Activated CD4-positive, alpha-beta T cell treated with anti-CD3 and anti-CD28 coated beads for 48 hours (primary cell): ENCODE measurements around the gene FKTN.
"Not testable (repeated sequence)": the region's sequence is repeated elsewhere in the genome, so short reads cannot be mapped to it uniquely, and the experiment has no call there.

Experiments
- DNase-seq: peaks from one replicate; pipeline ENCODE4 v3.0.0-alpha.2; 2020

The FKTN gene

GRCh38 chr9:105557804-105558610, at the start of gene FKTN:
TSS of gene FKTN (plus strand) at chr9:105558131. CDS start at chr9:105575033, 16,902 bp downstream.
- DNase-seq = peak; percentile 88

- DNase-seq = no peak
Measured at GRCh38 chr9:105508530-105508929, 49.4 kb upstream of the FKTN start.

GRCh38 chr9:105510024-105510423, 47.9 kb upstream of the FKTN start:
- DNase-seq = no peak

- no peak for DNase-seq
Measured at GRCh38 chr9:105511446-105511845, 46.5 kb upstream of the FKTN start.

GRCh38 chr9:105515811-105516413, 42.0 kb upstream of the FKTN start:
- DNase-seq = no peak

GRCh38 chr9:105519710-105520369, 38.1 kb upstream of the FKTN start:
- DNase-seq = peak; percentile 49

- DNase-seq = not testable (repeated sequence)
Measured at GRCh38 chr9:105520992-105521391, 36.9 kb upstream of the FKTN start.

GRCh38 chr9:105522618-105523385, 35.1 kb upstream of the FKTN start:
- DNase-seq = not testable (repeated sequence)

GRCh38 chr9:105531530-105531929, 26.4 kb upstream of the FKTN start:
- DNase-seq = no peak

- no peak for DNase-seq
Measured at GRCh38 chr9:105535920-105536668, 21.8 kb upstream of the FKTN start.

GRCh38 chr9:105539452-105539851, 18.5 kb upstream of the FKTN start:
- no peak for DNase-seq

GRCh38 chr9:105541838-105542237, 16.1 kb upstream of the FKTN start:
- DNase-seq = no peak

- DNase-seq = no peak
Measured at GRCh38 chr9:105554042-105554441, 3.9 kb upstream of the FKTN start.

- DNase-seq = no peak
Measured at GRCh38 chr9:105572455-105572854, 14.5 kb downstream of the FKTN start.

GRCh38 chr9:105579952-105580351, 22.0 kb downstream of the FKTN start:
- DNase-seq = not testable (repeated sequence)

- DNase-seq = not testable (repeated sequence)
Measured at GRCh38 chr9:105581550-105581949, 23.6 kb downstream of the FKTN start.

GRCh38 chr9:105593145-105593544, 35.2 kb downstream of the FKTN start:
- DNase-seq = no peak

- DNase-seq = no peak
Measured at GRCh38 chr9:105608721-105609598, 51.0 kb downstream of the FKTN start.

- DNase-seq = no peak
Measured at GRCh38 chr9:105621001-105621400, 63.1 kb downstream of the FKTN start.

- DNase-seq = no peak
Measured at GRCh38 chr9:105625088-105625487, 67.2 kb downstream of the FKTN start.

- no peak for DNase-seq
Measured at GRCh38 chr9:105632807-105633206, 74.9 kb downstream of the FKTN start.
